SU-DHL-6 (cell line): Measurements from ENCODE around the gene TREML2.
"Not testable (repeated sequence)": the region's sequence is repeated elsewhere in the genome, so short reads cannot be mapped to it uniquely, and the experiment has no call there.

Experiments
- H2AFZ ChIP-seq: fragments of 200-600 bp; sonication (generic); 2 replicates; pipeline ENCODE4 v1.6.1; 2014; ENCODE audit warnings: low read depth, mild to moderate bottlenecking, moderate library complexity, mixed read lengths, antibody characterized with exemption, low read length; ENCODE audit not compliant: severe bottlenecking
- H3F3A ChIP-seq: fragments of 200-600 bp; shearing (Covaris generic); 2 replicates; pipeline ENCODE4 v1.6.0; 2016; ENCODE audit warnings: antibody characterized with exemption, mild to moderate bottlenecking; ENCODE audit not compliant: insufficient read depth
- H3K27ac ChIP-seq: fragments of 200-600 bp; sonication (generic); 2 replicates; pipeline ENCODE4 v1.5.1; 2016; ENCODE audit warnings: low read depth, mild to moderate bottlenecking, low read length, moderate library complexity, mixed read lengths
- H3K27me3 ChIP-seq: fragments of 200-600 bp; sonication (generic), shearing (Covaris generic); 2 replicates; pipeline ENCODE4 v1.6.0; 2014; ENCODE audit warnings: mild to moderate bottlenecking, low read length
- H3K36me3 ChIP-seq: fragments of 200-600 bp; sonication (generic); 2 replicates; pipeline ENCODE4 v1.6.1; 2014; ENCODE audit warnings: mild to moderate bottlenecking, low read length, mixed read lengths
- H3K4me2 ChIP-seq: fragments of 300-600, 200-600 bp; shearing (Covaris generic), sonication (generic); 2 replicates; pipeline ENCODE4 v1.6.0; 2014; ENCODE audit warnings: low read length, low read depth, mild to moderate bottlenecking; ENCODE audit not compliant: poor library complexity, severe bottlenecking
- H3K4me3 ChIP-seq: fragments of 200-600 bp; sonication (generic); 2 replicates; pipeline ENCODE4 v1.5.1; 2014; ENCODE audit warnings: antibody characterized with exemption, low read length, mild to moderate bottlenecking, mixed read lengths; ENCODE audit not compliant: insufficient read depth, poor library complexity, severe bottlenecking
- H3K79me2 ChIP-seq: fragments of 200-600 bp; sonication (generic); 2 replicates; pipeline ENCODE4 v1.6.1; 2014; ENCODE audit warnings: mild to moderate bottlenecking, low read length, moderate library complexity; ENCODE audit not compliant: insufficient read depth
- H3K9ac ChIP-seq: fragments of 200-600 bp; sonication (generic); 2 replicates; pipeline ENCODE4 v1.7.0; 2014; ENCODE audit warnings: mild to moderate bottlenecking, low read length
- H3K9me2 ChIP-seq: fragments of 200-600 bp; sonication (generic); replicated peaks from 2 replicates; pipeline ENCODE4 v1.6.1; 2014; ENCODE audit warnings: low read length; ENCODE audit not compliant: insufficient read depth
- H3K9me3 ChIP-seq: fragments of 200-600 bp; sonication (generic); 2 replicates; pipeline ENCODE4 v1.6.1; 2014; ENCODE audit warnings: low read length, mixed read lengths; ENCODE audit not compliant: insufficient read depth
- H4K20me1 ChIP-seq: fragments of 200-600 bp; sonication (generic); 2 replicates; pipeline ENCODE4 v1.6.1; 2014; ENCODE audit warnings: low read depth, mild to moderate bottlenecking, antibody characterized with exemption, low read length, moderate library complexity, mixed read lengths
- EZH2phosphoT487 ChIP-seq: fragments of 200-600 bp; sonication (generic), shearing (Covaris generic); conservative IDR thresholded peaks from 2 replicates; pipeline ENCODE4 v1.6.1; 2018; ENCODE audit warnings: mild to moderate bottlenecking, antibody characterized with exemption, low read length, moderate library complexity, mixed read lengths
- TF ChIP-seq, protein P1 (sequence below): fragments of 200-600 bp; sonication (generic); IDR thresholded peaks from one replicate; pipeline ENCODE4 v1.5.1; 2017; ENCODE audit warnings: antibody characterized with exemption, mild to moderate bottlenecking, low read length, moderate library complexity; ENCODE audit not compliant: insufficient read depth, poor library complexity, severe bottlenecking

TREML2 gene, protein sequence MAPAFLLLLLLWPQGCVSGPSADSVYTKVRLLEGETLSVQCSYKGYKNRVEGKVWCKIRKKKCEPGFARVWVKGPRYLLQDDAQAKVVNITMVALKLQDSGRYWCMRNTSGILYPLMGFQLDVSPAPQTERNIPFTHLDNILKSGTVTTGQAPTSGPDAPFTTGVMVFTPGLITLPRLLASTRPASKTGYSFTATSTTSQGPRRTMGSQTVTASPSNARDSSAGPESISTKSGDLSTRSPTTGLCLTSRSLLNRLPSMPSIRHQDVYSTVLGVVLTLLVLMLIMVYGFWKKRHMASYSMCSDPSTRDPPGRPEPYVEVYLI

DNA sequence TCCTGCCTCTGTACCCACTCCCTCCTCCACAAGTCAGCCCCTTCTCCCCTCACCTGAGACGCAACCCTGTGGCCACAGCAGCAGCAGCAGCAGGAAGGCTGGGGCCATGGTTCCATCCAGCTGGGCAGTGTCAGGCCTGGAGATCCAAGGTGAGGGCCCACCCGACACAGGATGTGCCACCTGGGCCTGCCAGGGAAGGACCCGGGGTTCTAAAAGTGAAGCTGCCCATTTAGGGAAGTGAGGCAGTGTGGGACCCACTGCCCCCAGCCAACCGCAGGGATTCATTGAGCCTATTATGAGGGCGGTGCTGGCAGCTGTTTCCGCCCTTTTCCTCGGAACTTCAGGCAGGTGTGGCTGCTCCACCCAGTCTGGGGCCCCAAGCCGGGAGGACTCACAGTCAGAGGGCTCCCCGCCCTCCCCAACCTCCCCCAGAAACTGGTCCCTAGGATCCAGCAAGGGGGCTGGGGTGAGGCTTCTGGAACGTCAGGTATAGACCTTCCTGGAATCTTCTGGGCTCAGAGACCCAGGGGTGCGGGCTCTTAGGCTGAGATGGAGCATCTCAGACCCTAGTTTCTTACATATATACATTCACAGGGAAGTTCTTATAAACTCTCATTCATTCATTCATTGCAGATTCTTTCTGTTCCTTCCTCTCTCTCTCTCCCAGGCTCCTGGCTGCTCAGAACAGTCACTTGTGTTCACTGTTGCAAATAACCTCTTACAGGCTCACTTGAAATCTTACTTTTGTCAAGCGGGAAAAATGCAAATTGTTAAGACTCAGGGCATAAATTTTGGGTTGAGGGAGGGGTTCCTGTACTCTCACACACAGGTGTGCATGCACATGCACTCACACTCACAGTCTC lies at the start of gene TREML2:
Gene TREML2, minus strand, starts transcription at position 249 of the 863 bp plus-strand sequence. Its CDS starts 141 bp downstream, at position 108.
- H3K27ac ChIP-seq: peak within 1 kb of the TSS; percentile 66
- no peak within 1 kb of the TSS for H3K4me3 ChIP-seq
- H3K27me3 ChIP-seq: peaks cover 3% of the 10 kb centered on the region; the same call in 1 of the 2 replicates
- H3K9me3 ChIP-seq: no peaks in the 10 kb centered on the region
- H3K36me3 ChIP-seq: no peaks in the 10 kb centered on the region
- H3K79me2 ChIP-seq: no peaks in the 10 kb centered on the region
- no peak for TF ChIP-seq EZH2phosphoT487
- TF ChIP-seq, protein P1, sequence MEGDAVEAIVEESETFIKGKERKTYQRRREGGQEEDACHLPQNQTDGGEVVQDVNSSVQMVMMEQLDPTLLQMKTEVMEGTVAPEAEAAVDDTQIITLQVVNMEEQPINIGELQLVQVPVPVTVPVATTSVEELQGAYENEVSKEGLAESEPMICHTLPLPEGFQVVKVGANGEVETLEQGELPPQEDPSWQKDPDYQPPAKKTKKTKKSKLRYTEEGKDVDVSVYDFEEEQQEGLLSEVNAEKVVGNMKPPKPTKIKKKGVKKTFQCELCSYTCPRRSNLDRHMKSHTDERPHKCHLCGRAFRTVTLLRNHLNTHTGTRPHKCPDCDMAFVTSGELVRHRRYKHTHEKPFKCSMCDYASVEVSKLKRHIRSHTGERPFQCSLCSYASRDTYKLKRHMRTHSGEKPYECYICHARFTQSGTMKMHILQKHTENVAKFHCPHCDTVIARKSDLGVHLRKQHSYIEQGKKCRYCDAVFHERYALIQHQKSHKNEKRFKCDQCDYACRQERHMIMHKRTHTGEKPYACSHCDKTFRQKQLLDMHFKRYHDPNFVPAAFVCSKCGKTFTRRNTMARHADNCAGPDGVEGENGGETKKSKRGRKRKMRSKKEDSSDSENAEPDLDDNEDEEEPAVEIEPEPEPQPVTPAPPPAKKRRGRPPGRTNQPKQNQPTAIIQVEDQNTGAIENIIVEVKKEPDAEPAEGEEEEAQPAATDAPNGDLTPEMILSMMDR: no peak
- no peaks in the 10 kb centered on the region for H3K9me2 ChIP-seq
- H3K4me2 ChIP-seq: peak within 1 kb of the TSS; percentile 38
- peaks cover 11% of the 10 kb centered on the region for H3F3A ChIP-seq
- H3K9ac ChIP-seq: peak within 1 kb of the TSS; percentile 6; the same call in 1 of the 2 replicates
- no peaks in the 10 kb centered on the region for H4K20me1 ChIP-seq
- H2AFZ ChIP-seq: peak within 1 kb of the TSS; percentile 3

DNA sequence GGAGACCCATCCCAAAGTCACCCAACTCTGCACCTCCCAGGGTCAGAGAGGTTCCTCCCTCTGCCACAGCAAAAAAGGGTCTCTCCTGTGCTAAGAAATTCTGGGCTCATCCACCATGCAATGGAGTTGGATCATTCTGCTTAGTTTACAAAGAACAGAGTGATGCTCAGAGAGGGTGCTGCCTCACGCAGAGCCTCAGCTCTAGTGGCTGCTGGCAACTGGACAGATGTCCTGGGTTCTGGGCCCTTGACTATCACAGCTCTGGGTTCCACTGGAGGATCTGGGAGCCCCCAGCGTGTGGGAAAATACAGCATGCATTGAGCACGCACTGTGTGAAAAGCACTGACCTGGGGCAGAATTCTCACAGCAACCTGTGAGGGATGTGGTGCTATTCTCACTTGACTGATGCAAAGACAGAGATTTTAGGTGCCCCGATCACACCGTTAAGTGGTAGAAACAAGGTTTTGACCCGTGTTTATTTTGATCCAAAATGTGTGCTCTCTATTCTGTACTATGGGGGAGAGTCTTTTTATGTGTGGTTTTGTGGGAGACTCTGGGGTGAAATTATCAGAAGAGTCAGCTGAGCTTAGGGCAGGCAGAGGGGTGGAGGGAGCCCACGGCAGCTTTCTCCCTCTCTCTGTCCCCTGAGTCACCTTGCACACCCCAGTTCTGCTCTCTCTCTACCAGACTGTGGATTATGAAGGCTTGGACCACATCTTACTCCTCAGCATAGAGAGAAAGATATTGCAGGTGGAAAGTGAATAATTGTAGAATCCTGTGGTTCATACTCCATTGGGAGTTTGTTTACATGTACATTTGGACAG lies 47.1 kb upstream of the TREML2 start:
- Histone ChIP-seq H3K36me3 (no peaks in the 10 kb centered on the region), H3F3A (no peaks in the 10 kb centered on the region), H4K20me1 (no peaks in the 10 kb centered on the region), H3K4me3 (no peak overlapping the region), H3K9me2 (no peaks in the 10 kb centered on the region), H3K9me3 (no peaks in the 10 kb centered on the region), H3K27me3 (no peaks in the 10 kb centered on the region), H3K4me2 (no peak overlapping the region), H3K9ac (no peak overlapping the region), H3K27ac (no peak overlapping the region), H3K79me2 (no peaks in the 10 kb centered on the region), H2AFZ (no peak overlapping the region)
- TF ChIP-seq, protein P1: no peak
- no peak for TF ChIP-seq EZH2phosphoT487

DNA sequence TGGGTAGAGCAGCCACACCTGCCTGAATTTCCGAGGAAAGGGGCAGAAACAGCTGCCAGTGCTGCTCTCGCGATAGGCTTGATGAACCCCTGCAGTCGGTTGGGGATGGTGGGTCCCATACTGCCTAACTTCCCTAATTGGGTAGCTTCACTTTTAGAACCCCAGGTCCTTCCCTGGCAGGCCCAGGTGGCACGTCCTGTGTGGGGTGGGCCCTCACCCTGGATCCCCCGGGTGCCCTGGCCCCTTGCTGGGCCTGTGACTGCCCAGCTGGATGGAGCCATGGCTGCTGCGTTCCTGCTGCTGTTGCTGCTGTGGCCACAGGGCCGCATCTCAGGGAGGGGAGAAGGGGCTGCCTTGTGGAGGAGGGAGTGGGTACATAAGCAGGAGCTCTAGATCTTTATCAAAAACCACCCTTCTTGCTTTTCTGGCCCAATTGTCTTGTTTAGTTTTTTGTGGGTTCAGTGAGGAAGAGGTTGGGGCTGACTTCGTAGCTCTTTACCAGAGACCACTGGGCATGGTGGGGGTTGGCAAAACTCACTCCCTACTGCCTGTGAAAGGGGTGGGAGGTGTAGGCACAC lies 46.4 kb upstream of the TREML2 start:
- H3F3A ChIP-seq: no peaks in the 10 kb centered on the region
- no peaks in the 10 kb centered on the region for H3K9me3 ChIP-seq
- H4K20me1 ChIP-seq: no peaks in the 10 kb centered on the region
- no peaks in the 10 kb centered on the region for H3K79me2 ChIP-seq
- H3K27ac ChIP-seq: no peak overlapping the region
- H3K36me3 ChIP-seq: no peaks in the 10 kb centered on the region
- TF ChIP-seq, protein P1: no peak
- TF ChIP-seq EZH2phosphoT487: no peak
- H3K27me3 ChIP-seq: no peaks in the 10 kb centered on the region
- no peaks in the 10 kb centered on the region for H3K9me2 ChIP-seq
- no peak overlapping the region for H2AFZ ChIP-seq
- no peak overlapping the region for H3K9ac ChIP-seq
- no peak overlapping the region for H3K4me3 ChIP-seq
- no peak overlapping the region for H3K4me2 ChIP-seq

DNA sequence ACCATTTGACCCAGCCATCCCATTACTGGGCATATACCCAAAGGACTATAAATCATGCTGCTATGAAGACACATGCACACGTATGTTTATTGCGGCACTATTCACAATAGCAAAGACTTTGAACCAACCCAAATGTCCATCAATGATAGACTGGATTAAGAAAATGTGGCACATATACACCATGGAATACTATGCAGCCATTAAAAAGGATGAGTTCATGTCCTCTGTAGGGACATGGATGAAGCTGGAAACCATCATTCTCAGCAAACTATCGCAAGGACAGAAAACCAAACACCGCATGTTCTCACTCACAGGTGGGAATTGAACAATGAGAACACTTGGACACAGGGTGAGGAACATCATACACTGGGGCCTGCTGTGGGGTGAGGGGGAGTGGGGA lies 45.6 kb upstream of the TREML2 start:
- not testable (repeated sequence) for H3K36me3 ChIP-seq, H3K9ac ChIP-seq, H3K9me2 ChIP-seq, H3K4me2 ChIP-seq, H3K79me2 ChIP-seq, H3K4me3 ChIP-seq, H2AFZ ChIP-seq, H3K27me3 ChIP-seq, H3K9me3 ChIP-seq, H4K20me1 ChIP-seq, H3K27ac ChIP-seq, H3F3A ChIP-seq
